Inflammatory macrophage treated with lipopolysaccharide for 1 hour (primary cell): ENCODE results near the gene VCL.
"Not testable (repeated sequence)": the region's sequence is repeated elsewhere in the genome, so short reads cannot be mapped to it uniquely, and the experiment has no call there.

Experiments
- DNase-seq, 2 donors: peaks; one replicate each; pipeline ENCODE4 v3.0.0-alpha.2; 2020 to 2022

VCL gene

DNA sequence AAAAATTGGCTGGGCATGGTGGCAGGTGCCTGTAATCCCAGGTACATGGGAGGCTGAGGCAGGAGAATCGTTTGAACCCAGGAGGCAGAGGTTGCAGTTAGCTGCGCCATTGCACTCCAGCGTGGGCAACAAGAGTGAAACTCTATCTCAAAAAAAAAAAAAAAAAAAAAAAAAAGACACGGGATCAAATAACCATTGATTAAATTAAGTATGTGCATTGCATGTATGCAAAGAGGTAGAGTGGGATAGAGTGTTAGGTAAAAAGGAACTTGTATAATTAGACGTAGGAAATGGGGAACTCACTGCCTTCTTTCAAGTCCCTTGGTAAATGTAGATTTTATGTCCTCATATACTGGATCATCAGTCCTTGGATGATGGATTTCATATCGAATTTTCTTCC is 13.1 kb downstream of the VCL start:
- peak in 1 of 2 donors; percentile 46 for DNase-seq

- DNase-seq = peak; percentile 84
These were observed 13.9 kb downstream of the VCL start for GRCh38 chr10:74011770-74012169.

DNA sequence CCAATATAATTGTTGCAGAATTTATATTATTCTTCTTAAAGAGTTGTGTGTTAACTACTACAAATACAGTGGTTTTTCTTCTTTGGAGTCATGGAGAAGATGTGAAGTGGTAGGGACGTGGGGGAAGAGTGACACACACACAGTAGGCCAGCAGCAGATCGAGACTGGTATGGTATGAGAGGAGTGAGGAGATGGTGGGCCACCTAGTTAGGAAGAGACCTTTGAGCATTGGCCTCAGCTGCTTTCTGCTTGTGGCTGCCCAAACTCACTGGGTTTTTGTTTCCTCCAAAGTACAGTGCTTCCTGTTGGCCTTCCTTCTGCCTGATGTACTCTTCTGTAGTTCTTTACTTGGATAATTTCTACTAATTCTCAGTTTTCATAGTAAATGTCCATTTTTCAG is 14.6 kb downstream of the VCL start:
- DNase-seq = no peak

- DNase-seq = no peak
These were observed 15.1 kb downstream of the VCL start for GRCh38 chr10:74013004-74013403.

DNA sequence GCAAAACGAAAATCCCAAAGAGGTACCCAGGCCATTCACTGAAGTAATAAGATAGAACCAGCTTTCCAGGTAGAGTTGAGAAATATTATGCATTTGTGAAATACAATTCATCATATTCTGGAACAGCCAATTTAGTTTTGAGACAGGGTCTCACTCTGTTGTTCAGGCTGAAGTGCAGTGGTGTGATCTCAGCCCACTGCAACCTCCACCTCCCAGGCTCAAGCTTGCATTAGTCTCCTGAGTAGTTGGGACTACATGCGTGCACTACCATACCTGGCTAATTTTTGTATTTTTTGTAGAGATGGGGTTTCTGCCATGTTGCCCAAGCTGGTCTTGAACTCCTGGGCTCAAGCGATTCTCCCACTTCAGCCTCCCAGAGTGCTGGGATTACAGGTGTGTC is 16.7 kb downstream of the VCL start:
- not testable (repeated sequence) for DNase-seq

- DNase-seq = no peak
These were observed 20.3 kb downstream of the VCL start for GRCh38 chr10:74018241-74018640.

DNA sequence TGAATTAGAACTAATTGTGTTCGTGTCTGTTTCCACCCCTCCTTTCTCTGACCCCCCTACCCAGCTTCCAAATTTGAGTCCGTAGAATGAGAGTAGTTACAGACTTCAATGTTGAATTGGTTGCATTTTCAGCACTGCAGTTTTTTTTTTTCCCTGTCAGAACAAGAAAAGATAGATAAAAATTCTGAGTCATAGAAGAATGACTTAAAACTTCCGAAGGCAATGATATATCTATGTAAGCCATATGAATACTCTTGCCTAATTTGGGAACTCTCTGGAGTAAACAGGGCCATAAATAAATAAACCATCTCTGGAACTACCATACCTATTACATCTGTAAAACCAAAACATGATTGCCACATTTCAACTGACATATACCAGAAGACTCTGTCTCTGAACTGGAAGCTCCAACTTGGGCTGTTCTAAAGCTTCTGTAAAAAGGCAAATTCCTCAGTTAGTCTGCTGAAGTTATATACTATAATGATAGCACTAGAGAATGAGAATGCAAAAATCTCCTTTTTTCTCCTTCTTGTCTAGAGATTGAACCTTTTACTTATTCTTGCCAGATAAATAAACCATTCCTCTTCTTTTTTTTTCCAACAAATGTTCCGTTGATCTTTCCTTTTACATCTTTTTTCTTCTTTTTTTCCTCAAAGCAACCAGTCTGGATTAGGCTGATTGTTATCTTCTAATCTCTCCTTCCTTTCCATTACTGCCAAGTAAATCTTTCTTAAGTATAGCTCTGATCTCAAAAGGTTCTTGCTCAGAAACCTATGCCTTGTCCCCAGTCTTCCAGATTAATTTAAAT is 23.5 kb downstream of the VCL start:
- DNase-seq = peak; percentile 51 to 84

GRCh38 chr10:74022926-74023629 is 25.2 kb downstream of the VCL start:
- DNase-seq = no peak

DNA sequence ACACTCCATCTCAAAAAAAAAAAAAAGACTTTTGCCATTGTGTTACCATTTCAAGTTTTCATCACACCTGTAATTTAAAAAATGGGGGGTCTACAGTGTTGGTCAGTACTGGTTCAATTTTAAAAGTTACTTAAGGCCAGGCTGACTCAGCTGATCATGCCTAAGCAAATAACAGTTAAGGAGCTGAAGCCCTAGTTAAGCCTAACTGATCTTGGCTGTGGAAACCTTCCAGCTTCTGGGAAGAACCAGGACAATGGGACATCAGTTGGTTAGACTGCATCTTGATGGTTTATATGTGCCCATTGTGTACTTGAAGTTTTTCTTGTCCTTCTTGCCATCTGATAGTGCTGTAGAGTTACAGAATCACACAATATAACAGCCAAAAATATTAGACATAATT is 26.7 kb downstream of the VCL start:
- DNase-seq = no peak

DNA sequence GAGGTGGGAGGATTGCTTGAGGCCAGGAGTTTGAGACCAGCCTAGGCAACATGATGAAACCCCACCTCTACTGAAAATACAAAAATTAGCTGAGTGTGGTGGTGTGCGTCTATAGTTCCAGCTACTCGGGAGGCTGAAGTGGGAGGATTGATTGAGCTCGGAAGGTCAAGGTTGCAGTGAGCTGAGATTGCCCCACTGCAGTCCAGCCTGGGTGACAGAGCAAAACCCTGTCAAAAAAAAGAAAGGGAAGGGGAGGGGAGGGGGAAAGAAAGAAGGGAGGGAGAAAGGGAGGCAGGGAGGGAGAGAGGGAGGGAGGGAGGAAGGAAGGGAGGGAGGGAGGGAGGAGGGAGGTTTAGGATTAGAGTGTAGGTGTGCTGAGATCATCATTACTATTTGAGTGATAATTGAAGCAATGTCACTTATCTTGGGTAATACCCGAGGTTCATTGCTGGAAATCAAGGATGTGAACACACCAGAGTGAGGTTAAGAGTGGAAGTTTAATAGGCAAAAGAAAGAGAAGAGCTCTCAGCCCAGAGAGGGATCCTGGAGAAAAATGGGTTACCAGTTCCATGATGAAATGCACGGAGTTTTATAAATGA is 27.6 kb downstream of the VCL start:
- DNase-seq = peak in 1 of 2 donors; percentile 38

GRCh38 chr10:74026428-74027015 is 28.6 kb downstream of the VCL start:
- DNase-seq = no peak

DNA sequence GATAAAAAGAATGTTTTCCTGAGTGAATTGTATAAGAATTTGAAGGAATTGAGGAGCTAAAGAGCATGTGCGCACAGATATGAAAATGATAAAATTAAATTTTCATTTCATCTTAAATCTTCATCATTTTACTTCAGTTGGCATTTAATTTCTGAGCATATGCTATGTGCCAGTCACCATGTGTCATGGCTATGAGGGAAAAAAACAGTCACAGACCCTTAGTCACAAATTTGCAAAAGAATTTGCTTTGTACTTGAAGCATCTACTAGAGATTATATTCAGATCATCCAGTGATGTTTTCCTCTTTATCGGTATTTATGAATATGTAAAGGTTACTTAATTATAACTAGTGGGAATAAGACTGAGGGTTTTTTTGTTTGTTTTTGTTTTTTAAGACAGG is 29.8 kb downstream of the VCL start:
- no peak for DNase-seq

DNA sequence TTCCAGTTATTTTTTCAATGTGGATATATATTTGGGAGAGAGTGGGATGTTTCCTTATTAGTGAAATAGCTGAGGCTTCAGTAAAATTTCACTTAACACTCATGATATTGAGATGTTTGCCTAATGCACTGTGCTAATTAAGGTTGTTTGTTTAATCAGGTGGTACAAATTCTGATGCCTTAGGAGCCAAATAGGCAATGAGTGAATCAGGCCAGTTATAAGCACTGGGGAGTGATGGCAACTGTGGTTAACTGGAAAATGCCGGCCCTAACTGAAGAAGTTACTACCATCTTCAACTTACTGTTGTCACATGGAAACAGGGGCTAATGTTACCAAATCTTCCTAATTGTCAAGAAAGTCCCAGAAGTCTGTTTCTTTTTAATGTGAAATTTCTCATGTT is 32.0 kb downstream of the VCL start:
- no peak for DNase-seq

GRCh38 chr10:74032208-74032607 is 34.3 kb downstream of the VCL start:
- not testable (repeated sequence) for DNase-seq

- no peak for DNase-seq
These were observed 35.2 kb downstream of the VCL start for GRCh38 chr10:74032900-74033655.

- DNase-seq = no peak
These were observed 35.8 kb downstream of the VCL start for GRCh38 chr10:74033702-74034101.

DNA sequence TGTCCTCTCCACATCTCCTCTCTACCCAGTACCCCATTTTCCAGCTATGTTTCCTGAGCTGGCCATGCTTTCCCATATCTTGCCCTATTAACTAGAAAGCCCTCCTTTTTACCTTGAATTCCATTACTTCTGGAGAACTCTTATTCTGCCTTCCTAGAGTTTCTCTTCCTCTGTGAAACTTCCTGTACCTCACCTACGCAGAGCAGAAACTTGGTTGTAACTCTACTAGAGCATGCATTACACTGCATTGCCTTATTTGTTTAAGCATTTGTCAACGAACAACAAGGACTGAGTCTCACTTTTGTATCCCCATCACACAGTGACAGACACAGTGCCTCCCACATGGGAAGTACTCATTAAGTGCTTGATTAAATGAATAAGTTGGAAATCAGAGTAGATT is 36.4 kb downstream of the VCL start:
- peak; percentile 56 to 74 for DNase-seq

DNA sequence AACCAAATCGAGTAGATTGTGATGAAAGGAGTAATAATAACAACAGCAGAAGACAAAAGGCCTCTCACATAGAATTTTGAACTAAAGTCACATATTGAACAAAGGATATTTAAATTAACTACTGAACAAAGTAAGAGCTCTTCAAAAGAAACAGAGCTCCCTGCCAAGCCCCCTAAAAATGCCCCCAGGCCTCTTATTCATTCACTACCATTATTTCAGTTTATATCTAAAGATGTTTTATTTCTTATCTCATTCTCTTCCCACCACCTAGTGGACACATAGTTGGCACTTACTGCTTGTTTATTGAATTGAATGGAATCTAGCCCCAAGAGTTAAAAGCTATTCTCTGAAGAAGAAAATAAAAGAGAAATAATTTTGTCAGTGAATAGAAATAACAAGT is 37.4 kb downstream of the VCL start:
- DNase-seq = no peak

GRCh38 chr10:74036474-74036873 is 38.6 kb downstream of the VCL start:
- no peak for DNase-seq

- DNase-seq = peak; percentile 48 to 55
These were observed 41.7 kb downstream of the VCL start for GRCh38 chr10:74039561-74040145.

DNA sequence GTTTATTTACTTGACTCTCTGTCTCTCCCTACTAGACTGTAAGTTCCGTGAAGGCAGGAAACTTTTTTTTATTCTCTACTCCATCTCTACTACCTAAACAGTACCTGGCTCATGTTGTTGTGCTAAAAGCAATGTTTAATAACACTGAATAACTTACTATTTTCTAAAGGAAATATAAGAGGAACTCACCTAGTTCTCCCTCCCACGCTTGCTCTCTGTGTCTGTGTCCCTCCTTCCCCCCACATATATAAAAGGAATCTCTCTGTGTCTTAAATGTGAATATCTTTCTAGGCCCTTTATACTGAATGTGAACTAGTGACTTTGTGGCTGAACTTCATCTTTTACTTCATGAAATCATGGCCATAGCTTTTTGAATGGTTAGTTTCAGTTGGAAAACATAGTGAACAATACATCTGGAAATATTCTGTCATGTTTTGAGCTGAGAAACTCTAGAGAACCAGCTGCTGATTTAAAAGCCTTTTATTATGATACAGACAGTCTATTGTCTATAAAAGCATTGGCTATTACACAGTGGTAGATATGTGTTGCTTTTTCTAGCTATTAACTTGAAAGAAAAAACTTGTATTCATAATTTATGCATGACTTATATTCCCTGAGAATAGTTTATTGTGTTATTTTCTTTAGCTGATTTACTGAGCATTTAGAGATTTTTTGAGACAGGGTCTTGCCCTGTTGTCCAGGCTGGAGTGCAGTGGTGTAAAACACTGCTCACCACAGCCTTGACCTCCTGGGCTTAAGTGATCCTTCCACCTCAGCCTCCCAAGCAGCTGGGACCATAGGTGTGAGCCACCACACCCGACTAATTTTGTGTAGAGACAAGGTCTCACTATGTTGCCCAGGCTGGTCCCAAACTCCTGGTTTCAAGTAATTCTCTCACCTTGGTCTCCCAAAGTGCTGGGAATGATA is 42.5 kb downstream of the VCL start:
- DNase-seq = no peak
